WTC11 (cell line): ENCODE data around the gene RTEL1.

Experiments
- ESRRA ChIP-seq: sonication (generic); formaldehyde crosslinking; IDR thresholded peaks from 2 replicates; pipeline ENCODE4 v1.8.1; 2022; ENCODE audit warnings: mild to moderate bottlenecking, missing genetic modification reagents, borderline replicate concordance
- FOXK1 ChIP-seq: sonication (generic); formaldehyde crosslinking; IDR thresholded peaks from 2 replicates; pipeline ENCODE4 v1.8.0; 2022; ENCODE audit warnings: mild to moderate bottlenecking, moderate library complexity, missing genetic modification reagents
- TF ChIP-seq, protein P1 (sequence below): sonication (generic); formaldehyde crosslinking; IDR thresholded peaks from 2 replicates; pipeline ENCODE4 v1.8.0; 2022; ENCODE audit warnings: missing genetic modification reagents
- TF ChIP-seq, protein P2 (sequence below): sonication (generic); formaldehyde crosslinking; IDR thresholded peaks from 2 replicates; pipeline ENCODE4 v1.8.1; 2023; ENCODE audit warnings: mild to moderate bottlenecking, missing genetic modification reagents, moderate library complexity
- TF ChIP-seq, protein P3 (sequence below): sonication (generic); formaldehyde crosslinking; IDR thresholded peaks from 2 replicates; pipeline ENCODE4 v1.8.0; 2023; ENCODE audit warnings: missing genetic modification reagents
- TF ChIP-seq, protein P4 (sequence below): fragments of 200-600 bp; IDR thresholded peaks from 2 replicates; pipeline ENCODE4 v1.8.0; 2022; ENCODE audit warnings: antibody characterized with exemption

DNA sequence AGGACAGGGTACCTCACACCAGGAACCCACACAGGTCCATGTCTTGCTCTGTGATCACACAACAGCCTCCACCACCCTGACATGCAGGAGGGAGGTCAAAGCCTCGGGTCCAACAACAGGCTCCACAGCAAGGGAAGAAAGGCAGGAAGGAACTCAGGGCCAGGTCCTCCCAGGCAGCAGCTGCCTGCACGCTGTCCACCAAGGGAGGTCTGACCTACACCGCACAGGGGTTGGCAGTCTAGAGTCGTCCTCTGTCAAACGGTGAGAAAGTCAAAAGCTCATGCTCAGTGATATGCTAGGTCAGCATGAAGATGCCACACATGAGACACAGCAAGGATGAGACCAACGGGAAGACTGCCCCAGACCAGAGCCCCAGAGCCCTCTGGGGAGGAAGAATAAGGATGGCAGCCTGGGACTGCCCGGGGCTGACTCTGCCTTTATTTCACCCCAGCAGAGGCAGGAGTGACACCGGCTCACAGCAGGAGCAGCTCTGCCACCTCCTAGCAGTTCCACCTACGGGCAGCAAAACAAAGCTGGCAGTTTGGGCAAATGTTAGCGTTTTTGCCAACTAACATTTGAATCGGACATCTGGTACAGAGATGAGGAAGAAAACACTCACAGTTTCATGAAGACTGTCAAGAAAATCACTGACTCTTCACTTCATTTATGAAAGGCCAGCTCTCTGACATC, 39.7 kb upstream of the RTEL1 start:
- TF ChIP-seq ESRRA (CRISPR knock-in tag) (no peak), FOXK1 (no peak)
- TF ChIP-seq, protein P1, sequence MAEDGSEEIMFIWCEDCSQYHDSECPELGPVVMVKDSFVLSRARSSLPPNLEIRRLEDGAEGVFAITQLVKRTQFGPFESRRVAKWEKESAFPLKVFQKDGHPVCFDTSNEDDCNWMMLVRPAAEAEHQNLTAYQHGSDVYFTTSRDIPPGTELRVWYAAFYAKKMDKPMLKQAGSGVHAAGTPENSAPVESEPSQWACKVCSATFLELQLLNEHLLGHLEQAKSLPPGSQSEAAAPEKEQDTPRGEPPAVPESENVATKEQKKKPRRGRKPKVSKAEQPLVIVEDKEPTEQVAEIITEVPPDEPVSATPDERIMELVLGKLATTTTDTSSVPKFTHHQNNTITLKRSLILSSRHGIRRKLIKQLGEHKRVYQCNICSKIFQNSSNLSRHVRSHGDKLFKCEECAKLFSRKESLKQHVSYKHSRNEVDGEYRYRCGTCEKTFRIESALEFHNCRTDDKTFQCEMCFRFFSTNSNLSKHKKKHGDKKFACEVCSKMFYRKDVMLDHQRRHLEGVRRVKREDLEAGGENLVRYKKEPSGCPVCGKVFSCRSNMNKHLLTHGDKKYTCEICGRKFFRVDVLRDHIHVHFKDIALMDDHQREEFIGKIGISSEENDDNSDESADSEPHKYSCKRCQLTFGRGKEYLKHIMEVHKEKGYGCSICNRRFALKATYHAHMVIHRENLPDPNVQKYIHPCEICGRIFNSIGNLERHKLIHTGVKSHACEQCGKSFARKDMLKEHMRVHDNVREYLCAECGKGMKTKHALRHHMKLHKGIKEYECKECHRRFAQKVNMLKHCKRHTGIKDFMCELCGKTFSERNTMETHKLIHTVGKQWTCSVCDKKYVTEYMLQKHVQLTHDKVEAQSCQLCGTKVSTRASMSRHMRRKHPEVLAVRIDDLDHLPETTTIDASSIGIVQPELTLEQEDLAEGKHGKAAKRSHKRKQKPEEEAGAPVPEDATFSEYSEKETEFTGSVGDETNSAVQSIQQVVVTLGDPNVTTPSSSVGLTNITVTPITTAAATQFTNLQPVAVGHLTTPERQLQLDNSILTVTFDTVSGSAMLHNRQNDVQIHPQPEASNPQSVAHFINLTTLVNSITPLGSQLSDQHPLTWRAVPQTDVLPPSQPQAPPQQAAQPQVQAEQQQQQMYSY (CRISPR knock-in tag), result no peak
- TF ChIP-seq, protein P2, sequence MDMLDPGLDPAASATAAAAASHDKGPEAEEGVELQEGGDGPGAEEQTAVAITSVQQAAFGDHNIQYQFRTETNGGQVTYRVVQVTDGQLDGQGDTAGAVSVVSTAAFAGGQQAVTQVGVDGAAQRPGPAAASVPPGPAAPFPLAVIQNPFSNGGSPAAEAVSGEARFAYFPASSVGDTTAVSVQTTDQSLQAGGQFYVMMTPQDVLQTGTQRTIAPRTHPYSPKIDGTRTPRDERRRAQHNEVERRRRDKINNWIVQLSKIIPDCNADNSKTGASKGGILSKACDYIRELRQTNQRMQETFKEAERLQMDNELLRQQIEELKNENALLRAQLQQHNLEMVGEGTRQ (CRISPR knock-in tag), result no peak
- TF ChIP-seq, protein P3, sequence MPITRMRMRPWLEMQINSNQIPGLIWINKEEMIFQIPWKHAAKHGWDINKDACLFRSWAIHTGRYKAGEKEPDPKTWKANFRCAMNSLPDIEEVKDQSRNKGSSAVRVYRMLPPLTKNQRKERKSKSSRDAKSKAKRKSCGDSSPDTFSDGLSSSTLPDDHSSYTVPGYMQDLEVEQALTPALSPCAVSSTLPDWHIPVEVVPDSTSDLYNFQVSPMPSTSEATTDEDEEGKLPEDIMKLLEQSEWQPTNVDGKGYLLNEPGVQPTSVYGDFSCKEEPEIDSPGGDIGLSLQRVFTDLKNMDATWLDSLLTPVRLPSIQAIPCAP (CRISPR knock-in tag), result no peak
- TF ChIP-seq, protein P4, sequence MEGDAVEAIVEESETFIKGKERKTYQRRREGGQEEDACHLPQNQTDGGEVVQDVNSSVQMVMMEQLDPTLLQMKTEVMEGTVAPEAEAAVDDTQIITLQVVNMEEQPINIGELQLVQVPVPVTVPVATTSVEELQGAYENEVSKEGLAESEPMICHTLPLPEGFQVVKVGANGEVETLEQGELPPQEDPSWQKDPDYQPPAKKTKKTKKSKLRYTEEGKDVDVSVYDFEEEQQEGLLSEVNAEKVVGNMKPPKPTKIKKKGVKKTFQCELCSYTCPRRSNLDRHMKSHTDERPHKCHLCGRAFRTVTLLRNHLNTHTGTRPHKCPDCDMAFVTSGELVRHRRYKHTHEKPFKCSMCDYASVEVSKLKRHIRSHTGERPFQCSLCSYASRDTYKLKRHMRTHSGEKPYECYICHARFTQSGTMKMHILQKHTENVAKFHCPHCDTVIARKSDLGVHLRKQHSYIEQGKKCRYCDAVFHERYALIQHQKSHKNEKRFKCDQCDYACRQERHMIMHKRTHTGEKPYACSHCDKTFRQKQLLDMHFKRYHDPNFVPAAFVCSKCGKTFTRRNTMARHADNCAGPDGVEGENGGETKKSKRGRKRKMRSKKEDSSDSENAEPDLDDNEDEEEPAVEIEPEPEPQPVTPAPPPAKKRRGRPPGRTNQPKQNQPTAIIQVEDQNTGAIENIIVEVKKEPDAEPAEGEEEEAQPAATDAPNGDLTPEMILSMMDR, result no peak
